IPS-NIHi7 (cell line): ENCODE data around the gene ZMIZ1.

Experiments
- DNase-seq: peaks from one replicate; pipeline ENCODE4 v3.0.0; 2012; ENCODE audit warnings: mixed read lengths; ENCODE audit errors: extremely low spot score

The ZMIZ1 gene

DNA sequence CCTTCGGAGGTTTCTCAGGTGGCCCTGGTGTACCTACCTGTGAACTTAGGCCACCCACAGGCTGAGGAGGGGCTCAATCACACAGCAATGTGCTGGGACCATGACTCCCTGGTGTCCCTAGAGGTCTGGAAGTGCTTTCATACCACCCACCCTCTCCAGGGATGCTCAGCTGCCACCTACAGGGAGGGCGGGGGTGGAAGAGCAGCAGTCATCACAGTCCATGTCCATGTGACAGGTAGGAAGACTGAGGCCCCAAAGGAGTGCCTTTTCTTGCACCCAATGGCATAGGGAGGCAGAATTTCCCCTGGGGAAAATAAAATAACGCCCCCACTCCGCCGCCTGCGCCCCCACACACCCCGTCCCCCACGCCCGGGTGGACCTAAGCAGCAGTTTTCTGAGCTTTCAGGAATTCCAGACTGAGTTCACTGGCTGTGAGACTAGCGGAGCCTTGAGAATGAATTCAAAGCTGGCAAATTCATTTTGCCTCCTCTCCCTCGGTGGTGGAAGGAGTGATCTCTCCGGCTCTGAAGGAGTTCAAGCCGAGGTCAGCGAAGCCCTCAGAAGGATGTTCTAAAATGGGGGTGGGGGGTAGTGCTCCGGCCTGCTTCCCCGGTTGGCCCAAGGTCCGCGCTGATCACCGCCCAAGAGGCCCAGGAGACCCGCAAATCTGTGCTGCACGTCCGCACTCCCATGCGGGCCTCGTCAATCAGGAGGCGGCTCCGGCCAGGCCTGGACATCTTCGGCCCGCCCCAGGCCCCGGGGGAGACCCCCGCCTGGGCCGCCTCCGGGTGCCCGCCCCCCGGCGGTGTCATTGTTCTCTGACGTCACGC is 2.1 kb upstream of the ZMIZ1 start:
- peak; percentile 69 for DNase-seq

- DNase-seq: peak; percentile 93
These were observed 1.2 kb upstream of the ZMIZ1 start for GRCh38 chr10:79067241-79068202.

DNA sequence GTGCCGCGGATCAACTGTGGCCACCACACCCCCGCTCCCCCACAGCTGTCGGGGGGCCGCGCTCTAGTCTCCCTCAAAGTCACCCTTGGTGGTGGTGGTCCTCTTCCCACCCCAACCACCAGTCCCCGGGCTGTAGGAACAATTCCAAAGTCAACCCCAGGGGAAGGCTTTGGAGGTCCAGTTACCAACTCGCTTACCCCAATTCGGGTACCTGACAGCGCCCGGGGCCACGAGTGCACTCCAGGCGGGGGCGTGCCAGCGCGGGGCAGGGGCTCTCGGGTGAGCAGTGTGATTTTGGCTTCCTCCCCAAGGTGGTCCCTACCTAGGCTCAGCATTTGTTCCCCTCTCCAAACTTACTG is 584 bp upstream of the ZMIZ1 start:
- DNase-seq: no peak

GRCh38 chr10:79069325-79070080 is 737 bp downstream of the ZMIZ1 start:
- DNase-seq: no peak

GRCh38 chr10:79070081-79070605 is 1.4 kb downstream of the ZMIZ1 start:
- DNase-seq: no peak

- DNase-seq: no peak
These were observed 2.0 kb downstream of the ZMIZ1 start for GRCh38 chr10:79070606-79071395.

- no peak for DNase-seq
These were observed 2.7 kb downstream of the ZMIZ1 start for GRCh38 chr10:79071396-79071923.

GRCh38 chr10:79072041-79072441 is 3.3 kb downstream of the ZMIZ1 start:
- DNase-seq: no peak

DNA sequence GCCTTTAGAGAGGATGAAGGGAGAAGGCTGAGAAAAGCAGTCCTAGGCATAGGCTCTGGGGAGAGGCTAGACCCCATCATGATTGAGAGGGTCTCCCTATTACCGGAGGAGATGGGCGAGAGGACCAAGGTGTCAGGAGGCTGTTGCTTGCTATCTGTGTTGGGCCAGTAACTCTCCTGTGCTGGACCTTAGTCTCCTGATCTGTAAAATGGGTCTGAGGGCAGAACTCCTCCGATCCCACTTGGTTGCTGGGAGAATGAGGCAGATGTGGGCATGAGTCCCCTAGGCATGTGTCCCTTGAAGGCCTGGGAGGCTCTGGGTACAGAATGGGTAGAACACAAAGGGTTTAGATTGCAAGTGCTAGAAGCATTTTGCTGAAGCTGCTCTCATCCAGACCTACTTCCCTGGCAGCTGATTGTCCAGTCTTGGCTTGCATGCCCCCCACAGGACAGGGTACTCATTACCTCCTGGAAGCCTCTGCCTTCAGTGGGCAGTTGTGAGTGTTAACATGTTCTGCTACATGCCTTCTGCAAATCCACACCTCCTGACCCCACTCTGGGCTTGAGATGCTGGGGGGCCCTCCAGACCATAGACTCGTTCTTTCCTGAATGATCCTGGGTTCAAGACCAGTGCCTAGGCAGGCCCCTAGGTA is 4.4 kb downstream of the ZMIZ1 start:
- DNase-seq: no peak

- no peak for DNase-seq
These were observed 5.1 kb downstream of the ZMIZ1 start for GRCh38 chr10:79073784-79074432.

DNA sequence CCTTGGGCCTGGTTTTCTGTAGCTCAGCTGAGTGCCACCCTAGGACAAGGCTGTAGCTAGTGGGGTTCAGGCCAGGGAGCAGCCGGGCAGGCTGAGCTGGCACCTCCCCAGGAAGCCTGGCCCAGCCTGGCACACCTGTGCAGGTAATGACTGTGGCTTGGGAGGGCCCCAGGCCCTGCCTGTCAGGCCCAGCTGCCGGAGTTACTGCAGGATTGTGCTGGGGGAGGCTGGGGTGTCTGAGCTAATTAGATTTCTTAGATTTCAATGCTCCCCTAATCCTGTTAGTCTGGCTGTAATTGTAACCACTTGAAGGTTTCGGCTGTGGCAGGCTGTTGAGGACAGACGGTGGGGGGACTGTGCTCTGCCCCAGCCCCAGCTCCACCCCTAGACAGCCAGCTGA is 6.0 kb downstream of the ZMIZ1 start:
- no peak for DNase-seq

GRCh38 chr10:79075418-79075817 is 6.7 kb downstream of the ZMIZ1 start:
- no peak for DNase-seq

- no peak for DNase-seq
These were observed 8.9 kb downstream of the ZMIZ1 start for GRCh38 chr10:79077488-79078173.

DNA sequence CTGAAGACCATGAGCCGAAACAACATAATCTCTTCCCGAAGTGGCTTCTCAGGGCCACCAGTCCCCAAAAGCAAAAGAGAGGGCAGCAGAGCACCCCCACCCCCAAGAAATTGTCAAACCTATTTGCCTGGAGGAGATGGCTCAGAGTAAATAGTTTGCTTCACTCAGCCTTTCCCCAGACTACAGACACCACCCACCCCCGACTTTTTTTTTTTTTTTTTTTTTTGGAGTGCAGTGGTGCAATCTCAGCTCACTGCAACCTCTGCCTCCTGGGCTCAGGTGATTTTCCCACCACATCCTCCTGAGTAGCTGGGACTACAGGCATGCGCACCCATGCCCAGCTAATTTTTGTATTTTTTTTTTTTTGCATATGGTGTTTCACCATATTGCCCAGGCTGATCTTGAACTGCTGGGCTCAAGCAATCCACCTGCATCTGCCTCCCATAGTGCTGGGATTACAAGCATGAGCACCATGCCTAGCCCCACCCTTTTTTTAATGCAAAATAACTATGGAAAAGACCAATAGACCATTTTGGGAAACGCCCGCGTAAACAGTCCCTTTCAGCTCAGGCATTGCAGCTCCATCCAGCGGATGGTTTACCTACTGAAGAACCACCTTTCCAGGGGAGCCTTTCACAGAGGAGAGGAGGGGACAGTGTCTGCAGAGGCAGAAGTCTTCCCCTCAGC is 9.7 kb downstream of the ZMIZ1 start:
- no peak for DNase-seq

DNA sequence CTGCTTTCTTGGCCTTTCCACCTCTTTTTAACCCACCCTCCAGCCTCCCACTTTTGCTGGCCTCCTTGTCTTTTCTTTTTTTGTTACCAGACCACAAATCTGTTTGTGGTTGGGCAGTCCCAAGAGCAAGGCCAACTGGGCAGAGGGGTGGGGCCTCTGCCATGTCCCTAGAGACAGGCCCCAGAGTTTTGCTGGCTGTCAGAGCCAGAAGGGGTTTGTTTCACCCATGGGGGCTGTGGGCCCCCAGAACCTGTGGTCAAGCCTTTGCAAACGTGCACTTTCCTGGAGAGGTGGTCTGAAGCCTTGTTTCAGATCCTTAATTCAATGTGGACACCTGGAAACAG is 10.3 kb downstream of the ZMIZ1 start:
- no peak for DNase-seq

DNA sequence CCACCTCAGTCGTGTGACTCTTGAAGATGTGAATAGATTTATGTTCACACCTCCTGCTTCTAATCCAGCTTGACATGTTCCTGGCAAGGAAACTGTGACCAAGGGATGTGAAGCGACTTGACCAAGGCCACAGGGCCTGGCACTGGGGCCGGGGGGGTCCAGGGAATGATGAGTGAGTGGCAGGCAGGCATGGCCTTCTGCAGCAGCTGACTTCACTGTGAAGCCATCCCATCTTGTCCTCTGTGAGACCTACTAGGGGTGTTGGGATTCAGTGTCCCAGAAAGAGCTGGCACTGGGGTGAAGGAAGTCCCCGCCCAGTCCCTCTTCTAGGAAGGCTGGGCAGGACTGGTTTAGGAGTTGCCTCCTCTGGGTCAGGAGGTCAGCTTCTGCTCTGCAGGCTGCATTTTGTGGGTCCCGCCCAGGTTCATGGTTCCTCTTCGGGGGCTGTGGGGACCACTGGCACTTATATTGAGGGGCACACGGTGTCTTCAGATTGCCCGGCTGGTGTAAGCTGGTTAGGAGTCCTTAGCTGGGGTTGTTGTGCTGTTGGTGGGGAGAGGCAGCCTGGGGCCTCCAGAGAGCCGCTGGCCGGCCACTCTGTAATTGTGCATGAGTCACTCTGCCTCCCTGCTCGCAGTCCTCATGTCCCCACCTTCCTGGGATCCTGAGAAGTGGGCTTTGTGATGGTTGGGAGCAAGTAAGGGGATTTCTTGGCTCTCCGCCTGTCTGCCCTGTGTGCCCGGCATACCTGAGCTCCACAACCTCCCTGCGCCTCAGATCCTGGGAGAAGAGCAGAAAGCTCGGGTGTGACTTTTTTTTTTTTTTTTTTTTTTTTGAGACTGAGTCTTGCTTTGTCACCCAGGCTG is 11.0 kb downstream of the ZMIZ1 start:
- DNase-seq: no peak

GRCh38 chr10:79081353-79082034 is 12.7 kb downstream of the ZMIZ1 start:
- no peak for DNase-seq
